ENCODE data around the gene NFIB.

DNA sequence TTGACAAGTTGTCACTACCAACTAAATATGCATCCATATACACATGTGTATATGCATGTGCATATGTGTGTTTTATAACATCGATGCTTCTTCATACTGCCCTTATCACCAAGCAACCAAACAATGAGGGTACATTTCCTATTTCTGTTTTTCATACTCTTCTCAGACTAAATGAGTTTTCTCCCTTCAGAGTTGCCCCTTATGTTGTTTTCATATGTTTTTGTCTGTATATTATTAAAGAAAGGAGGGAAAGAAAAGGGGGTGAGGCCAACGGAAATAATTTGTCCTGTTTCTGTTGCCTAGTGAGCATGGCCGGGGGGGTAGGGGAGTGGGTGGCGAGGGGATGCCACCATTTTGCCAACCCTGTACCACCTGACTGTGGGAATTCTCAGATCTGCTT is 28.8 kb upstream of the NFIB start:
- TF ChIP-seq, protein P1, sequence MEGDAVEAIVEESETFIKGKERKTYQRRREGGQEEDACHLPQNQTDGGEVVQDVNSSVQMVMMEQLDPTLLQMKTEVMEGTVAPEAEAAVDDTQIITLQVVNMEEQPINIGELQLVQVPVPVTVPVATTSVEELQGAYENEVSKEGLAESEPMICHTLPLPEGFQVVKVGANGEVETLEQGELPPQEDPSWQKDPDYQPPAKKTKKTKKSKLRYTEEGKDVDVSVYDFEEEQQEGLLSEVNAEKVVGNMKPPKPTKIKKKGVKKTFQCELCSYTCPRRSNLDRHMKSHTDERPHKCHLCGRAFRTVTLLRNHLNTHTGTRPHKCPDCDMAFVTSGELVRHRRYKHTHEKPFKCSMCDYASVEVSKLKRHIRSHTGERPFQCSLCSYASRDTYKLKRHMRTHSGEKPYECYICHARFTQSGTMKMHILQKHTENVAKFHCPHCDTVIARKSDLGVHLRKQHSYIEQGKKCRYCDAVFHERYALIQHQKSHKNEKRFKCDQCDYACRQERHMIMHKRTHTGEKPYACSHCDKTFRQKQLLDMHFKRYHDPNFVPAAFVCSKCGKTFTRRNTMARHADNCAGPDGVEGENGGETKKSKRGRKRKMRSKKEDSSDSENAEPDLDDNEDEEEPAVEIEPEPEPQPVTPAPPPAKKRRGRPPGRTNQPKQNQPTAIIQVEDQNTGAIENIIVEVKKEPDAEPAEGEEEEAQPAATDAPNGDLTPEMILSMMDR (IDR thresholded peaks at IDR 0.05) = no peak
- TF ChIP-seq EZH2 (IDR thresholded peaks at IDR 0.05) = no peak
